BJ (cell line): ENCODE results near the gene ATP13A4. TPM values are rescaled to one million over a fixed set of nuclear protein-coding genes. Genes with fewer than 3 reads are reported as not detected.

Source experiments
- CTCF ChIA-PET: fragments of 350-600 bp; formaldehyde crosslinking; extraction: SDS; loops from one replicate; lab custom pipeline; 2021; ENCODE audit warnings: antibody characterized with exemption, inconsistent platforms; lab: Yijun Ruan, JAX
- POLR2A ChIA-PET: fragments of 300-600 bp; sonication (Branson Sonifier 250); formaldehyde crosslinking; extraction: SDS; loops from one replicate; lab custom pipeline; 2021; ENCODE audit warnings: antibody characterized with exemption; lab: Charles Lee
- DNase-seq: peaks from one replicate; pipeline ENCODE4 v3.0.0-alpha.2; 2011; ENCODE audit warnings: low read depth
- H3K27me3 ChIP-seq: 2 replicates; pipeline ENCODE4 v1.6.0; 2011; ENCODE audit warnings: low read length; ENCODE audit not compliant: control insufficient read depth, insufficient read depth
- H3K36me3 ChIP-seq: 2 replicates; pipeline ENCODE4 v1.5.1; 2011; ENCODE audit warnings: low read length; ENCODE audit not compliant: control insufficient read depth, insufficient read depth
- H3K4me3 ChIP-seq: 2 replicates; pipeline ENCODE4 v1.5.1; 2011; ENCODE audit warnings: low read depth, mild to moderate bottlenecking, control low read depth, low read length
- CTCF ChIP-seq: IDR thresholded peaks from 2 replicates; pipeline ENCODE4 v1.5.1; 2011; ENCODE audit warnings: low read depth, mild to moderate bottlenecking, control low read depth, inconsistent platforms, low read length, moderate library complexity; ENCODE audit not compliant: insufficient read depth
- polyA plus RNA-seq: library from polyadenylated mRNA; depleted of rRNA; stranded (reverse); fragments of >200 nt; gene quantifications from 2 replicates; pipeline ENCODE4 v1.2.3, GENCODE V29; 2011

ATP13A4 gene
- polyA plus RNA-seq, 1 experiment: 0.10 TPM

GRCh38 chr3:193498215-193498614 is 56.5 kb downstream of the ATP13A4 start:
- DNase-seq: no peak
- no peaks in the 10 kb centered on the region for H3K36me3 ChIP-seq
- TF ChIP-seq CTCF: no peak
- no peak overlapping the region for H3K4me3 ChIP-seq
- H3K27me3 ChIP-seq: no peaks in the 10 kb centered on the region
- POLR2A ChIA-PET: no interaction called here
- CTCF ChIA-PET: no interaction called here

- POLR2A ChIA-PET: no interaction called here
- Histone ChIP-seq H3K36me3 (no peaks in the 10 kb centered on the region), H3K4me3 (no peak overlapping the region), H3K27me3 (no peaks in the 10 kb centered on the region)
- TF ChIP-seq CTCF: no peak
- CTCF ChIA-PET: interaction anchor here (0.7 kb wide), 2 partner anchors 33 to 680 kb away, joined by 3 to 4 read pairs; no protein-coding TSS in a partner anchor
- DNase-seq: no peak
Measured at GRCh38 chr3:193496658-193497057, 58.0 kb downstream of the ATP13A4 start.

DNA sequence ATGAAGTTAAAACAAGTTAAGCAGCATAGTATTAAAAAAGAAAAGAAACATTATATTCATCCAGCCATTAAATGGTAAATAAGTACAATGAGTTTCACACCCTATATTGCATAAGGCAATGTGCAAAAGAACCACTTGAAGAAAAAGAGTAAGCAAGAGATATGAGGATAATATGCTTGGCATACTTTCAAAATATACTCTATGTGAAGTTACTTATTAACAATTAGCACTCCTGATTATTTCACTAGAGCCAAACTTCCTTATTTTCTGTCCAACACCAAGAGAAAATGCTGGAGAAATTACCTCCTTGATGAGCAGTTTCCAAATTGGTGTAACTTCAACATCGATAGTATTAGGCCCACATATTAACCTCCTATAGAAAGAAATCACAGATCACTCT is 63.7 kb downstream of the ATP13A4 start:
- no peak overlapping the region for H3K4me3 ChIP-seq
- no peak for TF ChIP-seq CTCF
- DNase-seq: no peak
- ChIA-PET CTCF (no interaction called here), POLR2A (no interaction called here)
- H3K36me3 ChIP-seq: no peaks in the 10 kb centered on the region
- H3K27me3 ChIP-seq: no peaks in the 10 kb centered on the region

- Histone ChIP-seq H3K36me3 (no peaks in the 10 kb centered on the region), H3K4me3 (no peak overlapping the region), H3K27me3 (no peaks in the 10 kb centered on the region)
- no peak for TF ChIP-seq CTCF
- ChIA-PET POLR2A (no interaction called here), CTCF (no interaction called here)
- DNase-seq: no peak
Measured at GRCh38 chr3:193490580-193490979, 64.1 kb downstream of the ATP13A4 start.

DNA sequence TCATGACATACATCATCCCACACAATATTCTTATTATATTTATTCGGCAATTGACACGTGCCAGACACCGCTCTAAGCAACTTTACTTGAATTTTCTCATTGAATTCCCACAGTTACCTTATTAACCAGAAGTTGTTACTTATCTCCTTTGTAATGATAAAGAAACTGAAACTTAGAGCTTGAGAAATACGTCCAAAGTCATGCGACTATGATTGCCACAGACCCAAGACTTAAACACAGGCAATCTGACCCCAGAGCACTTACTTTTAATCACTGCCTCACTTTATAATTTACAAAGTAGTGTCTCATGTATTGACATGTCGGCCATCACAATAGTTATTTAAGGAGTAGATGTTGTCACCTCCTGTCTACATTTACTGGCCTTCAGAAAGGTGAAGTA is 64.7 kb downstream of the ATP13A4 start:
- Histone ChIP-seq H3K27me3 (no peaks in the 10 kb centered on the region), H3K4me3 (no peak overlapping the region), H3K36me3 (no peaks in the 10 kb centered on the region)
- no peak for DNase-seq
- no peak for TF ChIP-seq CTCF
- CTCF ChIA-PET: no interaction called here
- POLR2A ChIA-PET: no interaction called here
